ENCODE data around the gene NEUROG2.
"Not testable (repeated sequence)": the region's sequence is repeated elsewhere in the genome, so short reads cannot be mapped to it uniquely, and the experiment has no call there.

The NEUROG2 gene

DNA sequence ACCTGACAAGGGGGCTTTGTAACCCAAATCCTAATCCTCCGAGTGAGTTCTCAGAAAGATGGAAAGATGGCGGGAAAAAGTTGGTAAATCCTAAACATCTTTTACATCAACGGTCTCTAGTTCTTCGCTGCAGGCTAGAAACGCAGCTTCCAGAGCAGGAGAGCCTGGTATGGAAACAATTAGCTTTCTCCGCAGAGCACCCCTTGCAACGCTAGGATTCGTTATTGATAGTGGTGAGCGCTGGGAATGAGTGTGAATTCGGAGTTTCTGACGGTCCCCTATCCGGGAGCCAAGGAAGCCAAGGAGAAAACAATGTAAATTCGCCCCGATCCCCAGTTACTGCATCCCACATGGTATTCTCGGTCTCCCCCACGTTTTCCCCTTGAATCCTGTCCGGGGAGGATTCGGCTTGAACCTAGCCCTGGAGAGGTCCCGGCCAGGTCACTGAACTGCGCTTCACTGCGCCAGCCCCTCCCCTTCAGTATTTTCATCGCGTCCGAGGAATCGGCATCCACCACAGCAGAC lies 4.7 kb upstream of the NEUROG2 start:
- DNase-seq, result no peak

- DNase-seq, result no peak
These were observed 4.0 kb upstream of the NEUROG2 start for GRCh38 chr4:112519689-112520597.

DNA sequence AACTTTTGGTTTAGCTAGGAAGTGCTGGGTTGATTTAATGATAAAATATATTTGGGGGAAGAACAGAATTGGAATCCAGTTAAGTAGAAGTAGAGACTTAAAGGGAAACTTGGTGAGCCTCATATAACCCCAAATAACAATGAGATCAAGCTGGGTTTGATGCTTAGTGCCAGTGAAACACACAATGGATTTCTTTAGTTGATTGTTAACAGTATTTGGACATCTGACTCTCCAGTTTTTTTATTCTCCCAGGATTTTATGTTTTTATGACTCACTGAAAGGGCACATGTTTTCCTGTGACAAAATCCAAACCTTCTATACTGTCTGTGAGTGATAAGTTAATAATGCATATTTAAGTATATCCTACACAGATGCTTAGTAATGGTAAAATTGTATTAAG lies 2.7 kb upstream of the NEUROG2 start:
- no peak for DNase-seq

- no peak for DNase-seq
These were observed 1.9 kb upstream of the NEUROG2 start for GRCh38 chr4:112517911-112518310.

DNA sequence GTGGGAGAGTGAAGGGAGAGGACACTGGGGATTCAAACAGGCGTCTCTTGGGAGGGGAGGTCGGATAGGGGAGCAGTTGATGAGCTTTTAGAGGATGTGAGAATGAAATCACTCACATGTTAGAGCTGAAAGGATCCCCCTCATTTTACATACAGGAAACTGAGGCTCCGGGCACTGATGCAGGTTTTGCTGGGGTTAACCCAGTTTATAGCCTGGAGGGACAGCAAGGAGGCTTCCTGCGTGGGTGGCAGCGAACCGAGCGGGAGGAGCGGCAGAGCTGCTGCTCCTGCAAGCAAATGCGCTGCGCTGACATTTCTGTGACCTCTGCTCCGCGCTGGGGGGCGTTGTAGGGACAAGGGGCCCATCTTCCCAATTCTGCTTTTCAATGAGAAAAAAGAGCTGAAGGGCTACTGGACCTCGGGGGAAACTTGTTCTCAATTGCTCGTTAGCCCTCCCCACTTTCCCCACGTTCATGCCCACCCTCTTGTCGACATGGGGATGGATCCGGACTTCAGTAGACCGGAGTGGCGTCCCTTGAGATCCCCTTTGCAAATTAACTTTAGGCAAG lies 1.2 kb upstream of the NEUROG2 start:
- DNase-seq, result peak; percentile 52

GRCh38 chr4:112516471-112517066 lies 589 bp upstream of the NEUROG2 start:
- DNase-seq, result no peak

GRCh38 chr4:112515198-112516065 lies 548 bp downstream of the NEUROG2 start:
- peak; percentile 58 for DNase-seq

GRCh38 chr4:112514647-112515197 lies 1.3 kb downstream of the NEUROG2 start:
- DNase-seq, result no peak

- DNase-seq, result no peak
These were observed 1.9 kb downstream of the NEUROG2 start for GRCh38 chr4:112513971-112514646.

DNA sequence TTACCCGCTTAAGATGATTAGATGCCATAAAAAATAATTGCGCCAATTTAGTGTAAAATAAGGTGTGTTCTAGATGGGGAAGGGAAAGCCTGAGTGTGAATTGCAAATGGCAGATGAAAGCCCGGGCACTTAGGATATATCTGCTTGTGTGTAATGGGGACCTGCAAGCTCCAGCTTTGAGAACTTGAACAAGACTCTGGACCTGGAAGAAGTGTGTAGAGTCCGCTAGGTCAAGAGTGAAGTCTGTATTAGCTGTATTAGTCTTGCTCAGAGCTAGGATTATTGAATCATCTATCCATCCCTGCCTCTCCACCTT lies 4.2 kb downstream of the NEUROG2 start:
- no peak for DNase-seq

DNA sequence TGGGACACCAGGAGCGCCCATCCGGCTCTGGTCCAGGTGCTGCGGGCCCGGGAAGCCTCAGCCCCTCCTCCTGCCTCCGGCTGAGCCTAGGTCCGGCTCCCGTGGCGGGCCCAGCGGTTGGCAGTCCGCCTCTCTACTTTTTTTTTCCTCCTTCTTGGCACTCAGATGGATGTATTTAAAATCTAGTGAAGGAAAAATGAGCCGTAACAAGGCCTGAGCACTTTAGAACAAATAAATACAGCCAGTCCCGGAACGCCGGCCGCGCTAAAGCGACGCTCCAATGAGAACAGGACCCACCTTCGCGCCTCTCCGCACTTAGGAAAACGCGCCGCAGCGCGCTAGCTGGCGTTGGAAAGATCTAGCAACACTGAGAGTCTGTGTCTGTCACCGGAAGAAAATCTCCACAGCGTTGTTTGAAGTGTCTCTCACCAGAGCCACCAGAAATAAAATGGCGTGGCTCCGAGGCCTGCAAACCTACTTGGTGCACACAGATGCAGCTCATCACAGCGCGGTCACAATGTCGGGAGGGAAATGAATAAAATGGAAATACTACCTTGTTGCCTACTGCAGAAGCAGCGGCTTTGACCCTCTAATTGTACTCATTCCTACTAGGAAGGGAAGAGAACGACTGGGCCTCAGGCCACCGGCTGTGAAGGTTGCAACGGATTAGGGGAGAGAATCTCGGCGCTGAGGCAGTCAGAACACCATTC lies 4.7 kb downstream of the NEUROG2 start:
- DNase-seq, result no peak

DNA sequence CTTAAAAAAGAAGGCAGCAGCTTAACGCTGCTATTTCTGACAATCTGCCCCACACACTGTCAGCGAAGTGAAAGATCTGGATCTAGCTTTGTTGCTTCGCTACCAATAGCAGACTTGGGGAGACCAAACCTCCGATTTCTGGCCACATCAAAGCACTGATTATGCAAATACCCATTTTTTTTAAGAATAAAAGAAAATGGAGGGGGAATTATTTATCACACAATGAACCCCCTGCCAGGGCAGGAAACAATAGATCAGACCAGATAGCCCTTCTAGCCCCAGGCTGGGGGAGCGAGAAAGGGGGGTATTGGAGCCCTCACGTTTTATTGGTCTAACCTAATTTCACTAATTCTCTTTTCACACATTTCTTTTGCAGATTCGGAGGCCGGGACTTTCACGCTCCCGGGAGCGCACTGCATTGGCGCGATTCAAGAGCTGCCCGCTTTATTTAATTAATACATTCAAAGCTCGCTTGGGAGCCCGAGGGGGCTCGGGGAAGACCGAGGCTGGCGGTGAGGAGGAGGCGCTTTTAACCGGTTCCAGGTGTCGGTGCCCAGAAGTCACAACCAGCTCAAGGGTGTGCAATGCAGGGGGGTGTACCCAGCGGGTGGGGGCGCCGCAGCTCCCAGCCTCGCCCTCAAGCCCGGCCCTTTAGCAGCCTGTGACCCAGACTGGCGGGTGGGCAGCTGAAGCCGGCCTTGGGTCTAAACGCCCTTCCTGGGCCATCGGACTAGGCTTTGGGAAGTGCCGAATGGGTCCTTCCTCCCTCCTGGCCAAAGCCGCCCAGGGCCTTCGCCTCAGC lies 5.5 kb downstream of the NEUROG2 start:
- no peak for DNase-seq

DNA sequence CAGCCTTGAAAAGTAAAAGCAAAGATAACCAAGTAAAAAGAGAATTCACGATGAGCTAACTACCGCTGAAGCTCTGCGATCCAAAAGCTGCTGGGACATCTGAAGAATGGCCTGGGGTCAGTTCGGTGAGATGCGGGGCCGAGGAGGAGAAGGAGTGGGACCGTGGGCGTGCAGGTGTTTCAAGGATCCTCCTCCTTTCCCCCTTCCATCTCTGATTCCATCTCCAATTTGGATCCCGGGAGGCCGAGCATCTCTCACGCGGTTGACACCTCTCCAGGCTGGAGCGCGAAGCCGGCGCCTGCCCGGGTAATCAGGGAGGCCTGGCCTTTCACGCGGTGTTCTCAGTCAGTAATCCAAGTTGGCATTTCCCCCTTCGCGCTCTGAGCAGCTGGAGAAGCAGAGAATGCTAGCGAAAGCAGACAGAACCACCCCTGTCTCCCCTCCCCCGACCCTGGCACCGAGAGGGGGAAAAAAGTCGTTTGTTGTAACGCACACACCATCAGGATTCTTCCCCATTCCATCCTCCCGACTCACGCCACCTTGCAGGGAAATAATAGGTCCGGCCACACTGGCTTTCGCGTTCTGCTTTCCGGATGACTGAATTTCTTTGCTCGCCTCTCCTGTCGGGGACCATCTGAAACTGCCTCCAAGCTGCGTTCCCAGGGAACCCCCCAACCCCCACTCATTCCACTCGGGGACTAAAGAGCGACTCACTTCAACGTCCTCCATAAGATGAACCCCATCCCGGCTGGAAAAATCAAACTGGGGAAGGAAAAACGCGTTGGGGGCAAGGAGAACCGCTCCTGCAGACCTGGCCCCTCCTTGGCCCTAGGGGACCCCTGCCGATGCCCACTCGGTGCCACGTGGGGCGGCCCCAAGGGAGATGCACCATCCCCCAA lies 6.5 kb downstream of the NEUROG2 start:
- no peak for DNase-seq

- DNase-seq, result no peak
These were observed 7.6 kb downstream of the NEUROG2 start for GRCh38 chr4:112508356-112508755.

DNA sequence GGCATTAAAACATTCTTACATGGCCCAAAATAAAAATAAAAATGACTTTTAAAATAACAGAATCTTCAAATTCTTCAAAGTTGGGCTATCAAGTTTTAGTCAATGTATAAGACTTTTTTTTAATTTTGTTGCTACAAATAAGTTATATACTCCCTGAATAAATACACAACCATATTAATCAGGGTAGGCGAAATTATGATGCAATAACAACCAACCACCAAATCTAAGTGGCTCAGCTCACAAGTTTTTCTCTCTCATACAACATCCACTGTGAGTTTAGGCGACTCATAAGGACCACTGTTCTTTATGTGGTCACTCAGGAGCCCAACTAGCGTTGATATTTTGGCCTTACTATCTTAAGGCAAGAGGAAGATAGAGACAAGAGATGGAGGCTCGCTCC lies 11.2 kb downstream of the NEUROG2 start:
- DNase-seq, result no peak

DNA sequence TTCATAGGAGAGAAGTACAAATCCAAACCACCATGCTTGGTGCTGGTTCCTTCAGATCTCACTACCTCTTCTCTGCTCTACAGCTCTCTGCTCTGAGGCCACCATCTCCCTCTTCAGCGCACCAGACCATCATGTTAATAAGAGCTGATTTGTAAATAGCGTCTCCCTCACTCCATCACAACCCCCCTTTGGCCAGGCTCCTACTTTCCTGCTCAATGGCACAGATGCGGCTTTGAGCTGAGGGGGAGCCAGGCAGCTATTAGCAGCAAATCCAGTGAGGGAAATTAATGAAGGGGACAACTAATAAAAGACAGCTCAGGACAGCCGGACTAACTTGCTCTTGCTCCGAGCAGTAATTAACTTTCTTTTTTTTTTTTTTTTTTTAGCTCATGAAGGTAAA lies 13.1 kb downstream of the NEUROG2 start:
- DNase-seq, result no peak

DNA sequence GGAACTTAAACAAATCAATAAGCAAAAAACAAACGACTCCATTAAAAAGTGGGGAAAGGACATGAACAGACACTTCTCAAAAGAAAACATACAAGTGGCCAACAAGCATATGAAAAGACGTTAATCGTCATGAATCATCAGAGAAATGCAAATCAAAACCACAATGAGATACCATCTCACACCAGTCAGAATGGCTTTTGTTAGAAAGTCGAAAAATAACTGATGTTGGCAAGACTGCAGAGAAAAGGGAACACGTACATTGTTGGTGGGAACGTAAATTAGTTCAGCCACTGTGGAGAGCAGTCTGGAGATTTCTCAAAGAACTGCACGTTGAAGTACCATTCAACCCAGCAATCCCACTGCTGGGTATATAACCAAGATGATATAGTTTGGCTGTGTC lies 23.7 kb downstream of the NEUROG2 start:
- DNase-seq, result no peak

DNA sequence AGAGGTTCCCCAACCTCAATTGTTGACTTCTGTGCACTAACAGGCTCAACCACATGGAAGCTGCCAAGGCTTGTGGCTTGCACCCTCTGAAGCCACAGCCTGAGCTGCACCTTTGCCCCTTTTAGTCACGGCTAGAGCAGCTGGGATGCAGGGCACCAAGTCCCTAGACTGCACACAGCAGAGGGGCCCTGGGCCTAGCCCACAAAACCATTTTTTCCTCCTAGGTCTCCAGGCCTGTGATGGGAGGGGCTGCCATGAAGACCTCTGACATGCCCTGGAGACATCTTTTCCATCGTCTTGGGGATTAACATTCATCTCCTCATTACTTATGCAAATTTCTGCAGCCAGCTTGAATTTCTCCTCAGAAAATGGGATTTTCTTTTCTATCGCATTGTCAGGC lies 25.2 kb downstream of the NEUROG2 start:
- not testable (repeated sequence) for DNase-seq

GRCh38 chr4:112485930-112486329 lies 30.1 kb downstream of the NEUROG2 start:
- DNase-seq, result no peak

DNA sequence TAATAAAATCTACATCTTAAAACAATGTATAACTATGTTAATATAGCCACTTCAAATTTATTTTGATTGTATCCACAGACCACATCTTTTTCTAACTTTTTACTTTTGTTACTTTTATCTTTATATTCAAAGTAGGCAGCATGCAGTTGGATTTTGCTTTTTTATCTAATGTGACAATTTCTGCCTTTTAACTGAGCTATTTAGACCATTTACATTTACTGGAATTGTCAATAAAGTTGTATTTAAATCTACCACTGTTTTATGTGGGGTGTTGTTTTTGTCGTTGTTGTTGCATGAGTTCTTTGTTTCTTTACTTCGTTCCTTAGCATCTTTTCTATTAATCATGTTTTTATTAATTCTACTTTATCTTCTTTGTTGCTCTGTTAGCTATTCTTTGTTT lies 42.0 kb downstream of the NEUROG2 start:
- DNase-seq, result no peak

Measured in stimulated activated CD8-positive, alpha-beta memory T cell treated with anti-CD3 and anti-CD28 coated beads, Interleukin-4, amount 100 ng/mL, for 48 hours (primary cell).